Upper lobe of right lung (tissue), 1 donor: ENCODE data around the gene PON1. TPM values are rescaled to one million over a fixed set of nuclear protein-coding genes. Genes with fewer than 3 reads are reported as not detected.

Experiments
- ATAC-seq: fragments of 200-7000 bp; cut with Tn5 transposase; one replicate; pipeline ENCODE4 v1.9.1; 2020; ENCODE audit warnings: mild to moderate bottlenecking, moderate library complexity
- DNase-seq: peaks from one replicate; pipeline ENCODE4 v3.0.0-alpha.2; 2020
- H3K27ac ChIP-seq: fragments of 200-600 bp; one replicate; pipeline ENCODE4 v1.8.0; 2022
- H3K27me3 ChIP-seq: fragments of 200-600 bp; one replicate; pipeline ENCODE4 v1.8.0; 2022; ENCODE audit warnings: mild to moderate bottlenecking
- H3K36me3 ChIP-seq: fragments of 200-600 bp; one replicate; pipeline ENCODE4 v1.8.0; 2022
- H3K4me1 ChIP-seq: fragments of 200-600 bp; one replicate; pipeline ENCODE4 v1.8.0; 2022
- H3K4me3 ChIP-seq: fragments of 200-600 bp; one replicate; pipeline ENCODE4 v1.8.0; 2022; ENCODE audit warnings: mild to moderate bottlenecking
- H3K9me3 ChIP-seq: fragments of 200-600 bp; one replicate; pipeline ENCODE4 v1.8.0; 2022
- intact Hi-C: fragments of 100-400 bp; cut with DNase I; formaldehyde crosslinking; loops from one replicate; pipeline ENCODE4 v1.11.0; 2022
- total RNA-seq: library from RNA; stranded (reverse); fragmentation: NEBNext Ultra II Directional; extraction: Animal tissue kit (Norgen Biotek cat#: 25700); gene quantifications from one replicate; pipeline ENCODE4 v1.2.1, GENCODE V29; 2021
- TF ChIP-seq, protein P1 (sequence below): fragments of 200-600 bp; IDR thresholded peaks from one replicate; pipeline ENCODE4 v1.8.0; 2022; ENCODE audit warnings: antibody characterized with exemption
- donor health status: DM: no; HTN: yes; CAD: no; lungs with severe emphysema.

PON1 gene
- total RNA-seq, 1 donor from 2014 or later, result 0.49 TPM

DNA sequence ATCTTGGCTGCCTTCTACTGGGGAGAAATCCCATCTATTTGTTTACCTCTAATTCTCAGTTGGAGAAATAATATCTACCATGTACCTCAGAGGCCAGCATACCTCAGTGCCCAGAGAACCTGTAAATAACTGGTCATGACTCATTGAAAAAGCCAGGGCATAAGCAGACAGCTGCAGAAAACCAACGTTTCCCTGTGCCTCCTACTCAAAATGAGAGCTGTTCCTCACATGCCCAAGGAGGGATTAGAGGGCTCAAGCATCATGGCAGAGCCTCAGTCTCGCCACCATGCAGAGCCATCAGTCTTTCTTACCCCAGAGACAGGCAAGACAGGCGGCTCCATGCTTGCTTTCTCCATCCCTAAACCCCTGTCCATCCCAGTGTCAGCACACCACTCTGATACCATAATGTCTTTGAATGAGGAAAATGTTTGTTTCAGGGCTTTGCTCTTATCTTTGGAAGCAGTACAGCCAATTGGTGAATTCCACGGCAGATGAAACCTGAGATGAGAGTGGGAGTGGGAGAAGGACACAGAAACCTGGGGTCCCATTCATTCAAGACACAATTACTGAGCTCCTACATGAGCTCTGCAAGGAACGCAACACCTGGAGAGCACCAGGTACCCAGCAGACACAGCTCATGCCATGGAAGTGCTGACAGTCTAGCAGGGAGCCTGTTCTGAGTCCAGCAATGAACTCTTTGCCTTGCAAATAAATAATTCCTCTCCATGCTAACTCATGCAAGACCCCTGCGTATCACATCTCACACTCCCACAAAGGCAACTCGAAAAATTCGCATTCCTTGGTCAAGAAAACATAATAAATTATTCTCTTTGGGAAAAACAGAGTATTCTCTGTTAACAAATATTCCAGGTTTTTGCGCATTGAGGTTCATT is 21.1 kb downstream of the PON1 start:
- Histone ChIP-seq H3K36me3 (no peaks in the 10 kb centered on the region), H3K27ac (no peak overlapping the region), H3K9me3 (no peaks in the 10 kb centered on the region), H3K4me1 (no peaks in the 10 kb centered on the region), H3K27me3 (no peaks in the 10 kb centered on the region), H3K4me3 (no peak overlapping the region)
- intact Hi-C loops, result no loop called here
- DNase-seq (no peak), ATAC-seq (no peak)
- TF ChIP-seq, protein P1, sequence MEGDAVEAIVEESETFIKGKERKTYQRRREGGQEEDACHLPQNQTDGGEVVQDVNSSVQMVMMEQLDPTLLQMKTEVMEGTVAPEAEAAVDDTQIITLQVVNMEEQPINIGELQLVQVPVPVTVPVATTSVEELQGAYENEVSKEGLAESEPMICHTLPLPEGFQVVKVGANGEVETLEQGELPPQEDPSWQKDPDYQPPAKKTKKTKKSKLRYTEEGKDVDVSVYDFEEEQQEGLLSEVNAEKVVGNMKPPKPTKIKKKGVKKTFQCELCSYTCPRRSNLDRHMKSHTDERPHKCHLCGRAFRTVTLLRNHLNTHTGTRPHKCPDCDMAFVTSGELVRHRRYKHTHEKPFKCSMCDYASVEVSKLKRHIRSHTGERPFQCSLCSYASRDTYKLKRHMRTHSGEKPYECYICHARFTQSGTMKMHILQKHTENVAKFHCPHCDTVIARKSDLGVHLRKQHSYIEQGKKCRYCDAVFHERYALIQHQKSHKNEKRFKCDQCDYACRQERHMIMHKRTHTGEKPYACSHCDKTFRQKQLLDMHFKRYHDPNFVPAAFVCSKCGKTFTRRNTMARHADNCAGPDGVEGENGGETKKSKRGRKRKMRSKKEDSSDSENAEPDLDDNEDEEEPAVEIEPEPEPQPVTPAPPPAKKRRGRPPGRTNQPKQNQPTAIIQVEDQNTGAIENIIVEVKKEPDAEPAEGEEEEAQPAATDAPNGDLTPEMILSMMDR, result no peak

DNA sequence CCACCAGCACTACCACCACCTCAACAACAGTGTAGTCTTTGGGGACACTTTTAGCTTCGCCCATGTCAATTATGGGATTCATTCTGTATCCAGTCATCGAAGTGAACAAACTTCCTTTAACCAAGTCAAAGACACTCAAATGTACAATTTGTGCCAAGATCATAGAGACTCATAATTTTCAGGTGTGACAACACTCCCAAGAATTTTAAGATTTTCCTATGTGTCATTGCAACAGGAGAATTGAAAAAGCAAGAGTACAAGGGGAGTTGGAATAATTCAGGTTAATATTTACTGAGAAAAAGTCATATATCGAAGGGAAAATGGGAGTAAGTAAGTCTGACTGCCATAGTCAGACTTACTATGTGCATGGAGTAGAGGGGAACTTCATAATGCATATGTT is 26.2 kb downstream of the PON1 start:
- DNase-seq, result no peak
- Histone ChIP-seq H3K9me3 (no peaks in the 10 kb centered on the region), H3K36me3 (no peaks in the 10 kb centered on the region), H3K27me3 (no peaks in the 10 kb centered on the region), H3K4me3 (no peak overlapping the region), H3K4me1 (no peaks in the 10 kb centered on the region), H3K27ac (no peak overlapping the region)
- intact Hi-C loops, result no loop called here
- ATAC-seq, result no peak
- TF ChIP-seq, protein P1, result no peak

DNA sequence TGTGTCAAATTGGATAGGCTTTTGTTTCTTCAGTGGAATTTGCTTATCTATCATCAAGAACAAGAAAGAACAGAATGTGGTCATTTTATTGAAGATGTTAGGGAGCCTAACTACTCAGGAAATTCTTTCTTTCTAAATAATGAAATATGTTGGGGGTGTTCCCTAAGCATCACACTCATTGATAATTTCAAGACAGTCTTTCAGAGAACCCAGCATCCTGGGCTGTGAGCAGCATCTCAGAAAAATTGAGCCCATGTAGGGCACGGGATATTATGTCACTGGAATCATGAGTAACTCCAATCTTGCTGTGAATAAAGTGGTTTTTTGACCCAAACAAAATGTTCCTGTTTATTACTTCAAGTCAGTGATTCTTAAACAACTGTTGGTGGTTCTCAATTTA is 27.3 kb downstream of the PON1 start:
- no peak overlapping the region for H3K27ac ChIP-seq
- H3K4me1 ChIP-seq, result no peaks in the 10 kb centered on the region
- ATAC-seq, result no peak
- intact Hi-C loops, result no loop called here
- no peak overlapping the region for H3K4me3 ChIP-seq
- no peaks in the 10 kb centered on the region for H3K36me3 ChIP-seq
- no peaks in the 10 kb centered on the region for H3K27me3 ChIP-seq
- no peaks in the 10 kb centered on the region for H3K9me3 ChIP-seq
- TF ChIP-seq, protein P1, result no peak
- no peak for DNase-seq

DNA sequence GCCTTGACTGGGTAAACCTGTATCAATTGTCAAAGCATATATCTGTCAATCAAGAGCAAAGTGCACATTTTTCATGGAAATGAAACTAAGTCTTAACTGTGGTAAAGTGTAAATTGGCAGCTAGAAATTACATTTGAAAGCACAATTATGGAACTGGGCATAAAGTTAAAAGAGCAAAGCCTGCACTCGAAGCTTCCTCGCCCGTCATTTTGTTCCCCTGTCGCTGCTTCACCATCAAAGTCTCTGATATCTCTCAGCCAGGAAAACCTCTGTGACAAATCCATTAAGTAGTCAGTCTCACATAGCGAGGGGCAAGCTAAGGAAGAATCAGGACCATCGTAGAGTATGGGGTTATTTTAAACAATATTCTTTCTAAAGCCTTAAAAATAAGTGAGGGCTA is 27.9 kb downstream of the PON1 start:
- no peaks in the 10 kb centered on the region for H3K36me3 ChIP-seq
- no peak for ATAC-seq
- H3K4me3 ChIP-seq, result no peak overlapping the region
- no peaks in the 10 kb centered on the region for H3K27me3 ChIP-seq
- no peak for DNase-seq
- no peaks in the 10 kb centered on the region for H3K4me1 ChIP-seq
- no peak overlapping the region for H3K27ac ChIP-seq
- TF ChIP-seq, protein P1, result no peak
- no peaks in the 10 kb centered on the region for H3K9me3 ChIP-seq
- intact Hi-C loops, result no loop called here

DNA sequence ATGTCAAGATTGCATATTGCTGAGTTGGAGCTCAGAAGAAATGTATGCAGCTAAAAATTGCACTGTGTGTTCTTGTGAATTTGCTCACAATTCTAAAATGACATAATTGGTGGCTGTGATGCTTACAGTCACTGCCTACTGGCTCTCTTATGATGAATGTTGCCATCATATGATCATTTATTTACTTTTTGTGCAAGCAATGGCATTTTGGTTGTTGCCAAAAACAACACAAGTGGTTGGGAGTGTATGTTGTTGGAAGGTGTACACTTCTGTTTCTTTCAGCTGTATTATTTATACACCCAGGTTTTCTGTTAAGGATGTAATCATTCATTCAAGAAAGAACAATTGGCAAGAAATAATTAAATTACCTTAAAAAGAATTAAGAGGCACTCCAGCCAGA is 28.9 kb downstream of the PON1 start:
- Histone ChIP-seq H3K4me1 (no peaks in the 10 kb centered on the region), H3K27ac (no peak overlapping the region), H3K36me3 (no peaks in the 10 kb centered on the region), H3K9me3 (no peaks in the 10 kb centered on the region), H3K4me3 (no peak overlapping the region), H3K27me3 (no peaks in the 10 kb centered on the region)
- ATAC-seq, result no peak
- intact Hi-C loops, result no loop called here
- TF ChIP-seq, protein P1, result no peak
- no peak for DNase-seq
